Mammary epithelial cell (primary cell): ENCODE measurements around the gene TMEM50B.

Experiments
- EZH2 ChIP-seq: IDR thresholded peaks from 2 replicates; pipeline ENCODE4 v1.6.1; 2012; ENCODE audit warnings: low read length, inconsistent platforms, borderline replicate concordance
- TF ChIP-seq, protein P1 (sequence below), 2 donors: IDR thresholded peaks in 1 of 2; conservative IDR thresholded peaks in 1 of 2; 2 replicates each; pipeline ENCODE4 v1.5.1; 2011 to 2012; ENCODE audit warnings: inconsistent platforms in 2 of 2, low read length in 2 of 2, mild to moderate bottlenecking in 2 of 2, control low read depth in 1 of 2, low read depth in 1 of 2; ENCODE audit not compliant: insufficient read depth in 1 of 2; ENCODE audit errors: extremely low read depth in 1 of 2

DNA sequence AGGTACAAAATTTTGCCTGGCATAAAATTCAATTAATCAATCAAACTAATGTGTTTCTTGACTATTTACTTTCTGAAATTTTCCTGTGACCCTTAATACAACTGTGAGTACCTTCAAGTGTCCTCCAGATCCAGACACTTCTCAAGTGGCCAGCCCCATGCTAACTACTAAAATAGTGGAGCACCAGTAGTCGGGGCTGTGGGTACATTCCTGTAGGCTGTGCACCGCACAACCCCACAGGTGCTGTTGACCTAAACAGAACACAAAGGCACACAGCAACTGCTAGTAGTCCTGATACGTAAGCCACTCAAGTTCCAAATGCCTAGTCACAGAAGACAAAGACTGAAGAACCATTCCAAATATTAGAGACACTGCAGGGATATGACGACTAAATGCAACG, 36.6 kb downstream of the TMEM50B start:
- TF ChIP-seq, protein P1, sequence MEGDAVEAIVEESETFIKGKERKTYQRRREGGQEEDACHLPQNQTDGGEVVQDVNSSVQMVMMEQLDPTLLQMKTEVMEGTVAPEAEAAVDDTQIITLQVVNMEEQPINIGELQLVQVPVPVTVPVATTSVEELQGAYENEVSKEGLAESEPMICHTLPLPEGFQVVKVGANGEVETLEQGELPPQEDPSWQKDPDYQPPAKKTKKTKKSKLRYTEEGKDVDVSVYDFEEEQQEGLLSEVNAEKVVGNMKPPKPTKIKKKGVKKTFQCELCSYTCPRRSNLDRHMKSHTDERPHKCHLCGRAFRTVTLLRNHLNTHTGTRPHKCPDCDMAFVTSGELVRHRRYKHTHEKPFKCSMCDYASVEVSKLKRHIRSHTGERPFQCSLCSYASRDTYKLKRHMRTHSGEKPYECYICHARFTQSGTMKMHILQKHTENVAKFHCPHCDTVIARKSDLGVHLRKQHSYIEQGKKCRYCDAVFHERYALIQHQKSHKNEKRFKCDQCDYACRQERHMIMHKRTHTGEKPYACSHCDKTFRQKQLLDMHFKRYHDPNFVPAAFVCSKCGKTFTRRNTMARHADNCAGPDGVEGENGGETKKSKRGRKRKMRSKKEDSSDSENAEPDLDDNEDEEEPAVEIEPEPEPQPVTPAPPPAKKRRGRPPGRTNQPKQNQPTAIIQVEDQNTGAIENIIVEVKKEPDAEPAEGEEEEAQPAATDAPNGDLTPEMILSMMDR (conservative IDR thresholded peaks at IDR 0.05 in 1 of 2, IDR thresholded peaks at IDR 0.05 in 1 of 2; ENCODE audit: extremely low read depth in 1 of 2, insufficient read depth in 1 of 2, low read depth in 1 of 2, low read length in 2 of 2), result no peak
- no peak for TF ChIP-seq EZH2
